Breast epithelium (tissue), 4 donors: ENCODE data around the gene DCLRE1C. TPM values are rescaled to one million over a fixed set of nuclear protein-coding genes. Genes with fewer than 3 reads are reported as not detected.

ENCODE experiments used
- DNase-seq, 2 donors: peaks; one replicate each; pipeline ENCODE4 v3.0.0-alpha.2; 2019; ENCODE audit warnings: low spot score in 2 of 2
- H3K27ac ChIP-seq, 2 donors: fragments of 200-600 bp; sonication (generic) in 1 of 2; one replicate each; pipeline ENCODE4 v1.5.1; 2016 to 2019; ENCODE audit warnings: mild to moderate bottlenecking in 1 of 2
- H3K27me3 ChIP-seq, 2 donors: fragments of 200-600 bp; sonication (generic) in 1 of 2; one replicate each; pipeline versions ENCODE4 v1.5.1 to v1.6.0; 2017 to 2019; ENCODE audit warnings: control low read depth in 1 of 2, mild to moderate bottlenecking in 1 of 2
- H3K36me3 ChIP-seq: fragments of 200-600 bp; one replicate; pipeline ENCODE4 v1.5.1; 2019
- H3K4me1 ChIP-seq, 2 donors: fragments of 200-600 bp; sonication (generic); one replicate each; pipeline ENCODE4 v1.5.1; 2016 to 2019; ENCODE audit warnings: control low read depth in 1 of 2
- H3K4me3 ChIP-seq, 3 donors: fragments of 200-600 bp; sonication (generic); 1 replicate in 2 of 3; 2 replicates in 1 of 3; pipeline ENCODE4 v1.5.1; 2016 to 2019; ENCODE audit warnings: mild to moderate bottlenecking in 3 of 3, moderate library complexity in 2 of 3
- H3K9me3 ChIP-seq, 2 donors: fragments of 200-600 bp; sonication (generic) in 1 of 2; one replicate each; pipeline ENCODE4 v1.5.1; 2016 to 2019; ENCODE audit warnings: control low read depth in 1 of 2
- CTCF ChIP-seq, 3 donors: fragments of 450-650 bp; IDR thresholded peaks; one replicate each; pipeline ENCODE4 v1.5.1; 2016 to 2017; ENCODE audit warnings: antibody characterized with exemption in 3 of 3, mild to moderate bottlenecking in 3 of 3, moderate library complexity in 3 of 3
- POLR2A ChIP-seq: fragments of 450-650 bp; IDR thresholded peaks from one replicate; pipeline ENCODE4 v1.6.1; 2016; ENCODE audit warnings: antibody characterized with exemption, mild to moderate bottlenecking, moderate library complexity
- POLR2AphosphoS5 ChIP-seq, 3 donors: sonication (generic); formaldehyde crosslinking; IDR thresholded peaks; one replicate each; pipeline ENCODE4 v1.6.1; 2017; ENCODE audit warnings: antibody characterized with exemption in 3 of 3
- intact Hi-C: fragments of 100-400 bp; cut with DNase I; formaldehyde crosslinking; loops from one replicate; pipeline ENCODE4 v1.15.1; 2023; ENCODE audit warnings: low total_unique reads
- total RNA-seq, 3 donors: library from RNA; depleted of rRNA; stranded (reverse); fragments of >200 nt; gene quantifications; one replicate each; pipeline ENCODE4 v1.1.0, GENCODE V29; 2016

The DCLRE1C gene
- total RNA-seq, 3 donors from 2014 or later = 8.3 to 21.2 (median 10.8) TPM

DNA sequence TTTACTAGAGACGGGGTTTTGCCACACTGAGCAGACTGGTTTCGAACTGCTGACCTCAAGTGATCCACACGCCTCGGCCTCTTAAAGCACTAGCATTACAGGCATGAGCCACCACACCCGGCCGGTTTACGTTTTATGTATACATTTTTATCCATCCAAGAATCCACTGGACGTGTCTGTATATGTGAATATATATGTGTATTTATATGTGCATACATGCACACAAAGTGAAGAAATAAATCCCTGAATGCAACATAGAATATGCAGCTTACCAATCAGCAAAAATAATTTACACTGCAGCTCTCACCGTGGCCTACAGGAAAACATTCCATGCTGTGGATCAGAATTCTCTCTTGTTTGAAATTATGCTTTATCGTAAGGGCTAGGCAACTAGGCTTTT, 23.3 kb downstream of the DCLRE1C start:
- no peaks in the 10 kb centered on the region for H3K27me3 ChIP-seq
- no peaks in the 10 kb centered on the region for H3K36me3 ChIP-seq
- TF ChIP-seq POLR2A (no peak), POLR2AphosphoS5 (IDR thresholded peaks at IDR 0.05) (no peak), CTCF (IDR thresholded peaks at IDR 0.05) (no peak)
- no peaks in the 10 kb centered on the region for H3K4me1 ChIP-seq
- H3K9me3 ChIP-seq = no peaks in the 10 kb centered on the region
- no peak overlapping the region for H3K27ac ChIP-seq
- no peak overlapping the region for H3K4me3 ChIP-seq
- DNase-seq = no peak
- intact Hi-C loops = no loop called here

- intact Hi-C loops = no loop called here
Measured at GRCh38 chr10:14926722-14927416, 27.0 kb downstream of the DCLRE1C start.

DNA sequence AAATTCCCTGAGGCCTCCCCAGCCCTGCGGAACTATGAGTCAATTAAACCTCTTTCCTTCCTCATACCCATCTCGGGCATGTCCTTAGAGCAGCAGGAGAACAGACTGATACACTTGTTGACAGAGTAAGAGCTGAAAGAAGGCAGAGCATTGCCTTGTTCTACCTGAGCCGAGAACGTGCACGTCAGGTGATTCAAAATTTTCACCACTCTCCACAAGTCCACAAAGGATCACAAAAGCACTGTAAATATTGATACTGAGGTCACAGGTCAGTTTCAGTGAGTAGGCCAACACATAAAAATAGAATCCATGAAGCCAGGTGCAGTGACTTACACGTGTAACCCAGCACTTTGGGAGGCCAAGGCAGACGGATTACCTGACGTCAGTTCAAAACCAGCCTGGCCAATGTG, 27.8 kb downstream of the DCLRE1C start:
- intact Hi-C loops = no loop called here
- DNase-seq = no peak
- no peak for TF ChIP-seq CTCF (IDR thresholded peaks at IDR 0.05)
- H3K9me3 ChIP-seq = no peaks in the 10 kb centered on the region
- H3K27me3 ChIP-seq = no peaks in the 10 kb centered on the region
- H3K4me1 ChIP-seq = no peaks in the 10 kb centered on the region
- H3K27ac ChIP-seq = no peak overlapping the region
- H3K36me3 ChIP-seq = no peaks in the 10 kb centered on the region
- no peak overlapping the region for H3K4me3 ChIP-seq

More at GRCh38 chr10:14926722-14927416, 27.0 kb downstream of the DCLRE1C start:
- H3K27me3 ChIP-seq = no peaks in the 10 kb centered on the region
- no peak overlapping the region for H3K27ac ChIP-seq
- H3K4me1 ChIP-seq = no peaks in the 10 kb centered on the region
- H3K36me3 ChIP-seq = no peaks in the 10 kb centered on the region
- no peak for TF ChIP-seq POLR2A
- TF ChIP-seq POLR2AphosphoS5 (IDR thresholded peaks at IDR 0.05) = no peak
- TF ChIP-seq CTCF (IDR thresholded peaks at IDR 0.05) = no peak
- DNase-seq = no peak
- no peak overlapping the region for H3K4me3 ChIP-seq
- no peaks in the 10 kb centered on the region for H3K9me3 ChIP-seq

DNA sequence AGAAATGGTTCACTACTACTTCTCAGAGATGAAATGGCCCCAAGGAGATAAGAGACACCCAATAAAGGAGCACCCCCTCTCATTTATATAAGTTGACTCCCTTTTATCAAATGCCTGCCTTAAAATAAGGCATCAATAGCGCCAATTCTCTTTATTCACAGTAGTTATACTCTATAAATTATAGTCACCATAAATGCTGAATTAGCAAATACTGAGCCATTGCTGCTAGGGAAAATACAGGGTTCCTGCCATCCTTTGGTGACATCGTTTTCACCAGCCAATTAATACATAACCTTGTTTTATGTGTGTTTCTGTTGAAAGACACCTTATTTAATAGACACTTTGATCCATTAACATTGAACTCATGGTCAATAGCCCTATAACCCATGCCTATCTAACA, 28.6 kb downstream of the DCLRE1C start:
- DNase-seq = no peak
- H3K4me1 ChIP-seq = no peaks in the 10 kb centered on the region
- H3K27ac ChIP-seq = no peak overlapping the region
- no peak overlapping the region for H3K4me3 ChIP-seq
- intact Hi-C loops = no loop called here
- no peak for TF ChIP-seq CTCF (IDR thresholded peaks at IDR 0.05)
- TF ChIP-seq POLR2AphosphoS5 (IDR thresholded peaks at IDR 0.05) = no peak
- TF ChIP-seq POLR2A = no peak
- no peaks in the 10 kb centered on the region for H3K27me3 ChIP-seq
- H3K36me3 ChIP-seq = no peaks in the 10 kb centered on the region
- H3K9me3 ChIP-seq = no peaks in the 10 kb centered on the region

DNA sequence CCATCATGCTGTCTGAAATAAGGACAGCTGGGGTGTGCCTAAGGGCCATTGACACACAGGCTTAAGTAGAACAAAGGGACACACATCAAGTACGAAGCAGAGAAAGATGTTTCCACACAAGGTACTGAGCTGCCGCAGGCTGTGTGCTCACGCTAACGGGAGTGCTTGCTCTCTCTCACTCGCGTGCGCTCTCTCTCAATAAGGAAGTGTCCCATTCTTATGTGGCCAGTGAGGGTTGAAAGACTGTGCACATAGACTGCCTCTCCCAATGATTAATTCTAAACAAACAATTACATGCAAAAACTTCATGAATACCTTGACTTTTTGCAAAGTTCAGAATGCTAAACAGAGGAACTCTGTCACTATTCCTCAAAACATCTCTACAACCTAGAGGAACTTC, 29.9 kb downstream of the DCLRE1C start:
- no peak overlapping the region for H3K27ac ChIP-seq
- no peaks in the 10 kb centered on the region for H3K4me1 ChIP-seq
- intact Hi-C loops = no loop called here
- no peak overlapping the region for H3K4me3 ChIP-seq
- H3K27me3 ChIP-seq = no peaks in the 10 kb centered on the region
- H3K9me3 ChIP-seq = no peaks in the 10 kb centered on the region
- no peaks in the 10 kb centered on the region for H3K36me3 ChIP-seq
- no peak for DNase-seq
- no peak for TF ChIP-seq CTCF (IDR thresholded peaks at IDR 0.05)
- TF ChIP-seq POLR2A = no peak
- TF ChIP-seq POLR2AphosphoS5 (IDR thresholded peaks at IDR 0.05) = no peak
